ENCODE measurements around the gene EEF1AKMT4. TPM values are rescaled to one million over a fixed set of nuclear protein-coding genes. Genes with fewer than 3 reads are reported as not detected.

Gene EEF1AKMT4
- total RNA-seq, 3 donors from 2014 or later (not counting 1 experiment from before 2014, with no cell fraction given), result 0.73 to 0.80 (median 0.79) TPM

GRCh38 chr3:184238246-184238818 is 11.1 kb upstream of the EEF1AKMT4 start:
- TF ChIP-seq CTCF (IDR thresholded peaks at IDR 0.05), result no peak
- H3K9me3 Mint-ChIP-seq, result no peaks in the 10 kb centered on the region
- H3K36me3 Mint-ChIP-seq, result no peaks in the 10 kb centered on the region
- peaks cover 14% of the 10 kb centered on the region for H3K36me3 ChIP-seq (ENCODE audit: control insufficient read depth, insufficient read depth, low read length)
- H3K4me1 Mint-ChIP-seq, result no peaks in the 10 kb centered on the region
- ATAC-seq, result no peak
- WGBS (ENCODE audit: insufficient coverage), result 86% methylated on average over 13 of the region's 13 CpGs
- no peaks in the 10 kb centered on the region for H3K4me1 ChIP-seq (ENCODE audit: control insufficient read depth, insufficient read depth, low read length)
- no peak overlapping the region for H3K4me3 ChIP-seq (ENCODE audit: low read length)
- no peak overlapping the region for H3K4me3 Mint-ChIP-seq
- intact Hi-C loops (cut with micrococcal nuclease), result no loop called here
- no peak for DNase-seq
- H3K27me3 Mint-ChIP-seq (ENCODE audit: low read depth in 2 of 2), result peaks cover 0 to 3% of the 10 kb centered on the region in 2 donors
- no peaks in the 10 kb centered on the region for H3K27me3 ChIP-seq (ENCODE audit: control insufficient read depth, insufficient read depth, low read length)
- H3K9me3 ChIP-seq (ENCODE audit: control insufficient read depth, insufficient read depth, low read length), result no peaks in the 10 kb centered on the region
- no peak overlapping the region for H3K27ac Mint-ChIP-seq
- no peak overlapping the region for H3K27ac ChIP-seq (ENCODE audit: low read length)

GRCh38 chr3:184239221-184239620 is 10.3 kb upstream of the EEF1AKMT4 start:
- no peaks in the 10 kb centered on the region for H3K9me3 ChIP-seq (ENCODE audit: control insufficient read depth, insufficient read depth, low read length)
- ATAC-seq, result no peak
- no peak overlapping the region for H3K27ac ChIP-seq (ENCODE audit: low read length)
- no peaks in the 10 kb centered on the region for H3K9me3 Mint-ChIP-seq
- H3K4me3 Mint-ChIP-seq, result no peak overlapping the region
- 91% methylated on average over 8 of the region's 8 CpGs for WGBS (ENCODE audit: insufficient coverage)
- no peak for DNase-seq
- H3K27me3 Mint-ChIP-seq (ENCODE audit: low read depth in 2 of 2), result no peaks in the 10 kb centered on the region
- H3K4me1 Mint-ChIP-seq, result no peaks in the 10 kb centered on the region
- no peak overlapping the region for H3K27ac Mint-ChIP-seq
- intact Hi-C loops (cut with micrococcal nuclease), result no loop called here
- H3K27me3 ChIP-seq (ENCODE audit: control insufficient read depth, insufficient read depth, low read length), result no peaks in the 10 kb centered on the region
- H3K4me1 ChIP-seq (ENCODE audit: control insufficient read depth, insufficient read depth, low read length), result no peaks in the 10 kb centered on the region
- H3K36me3 Mint-ChIP-seq, result peaks cover under 1% of the 10 kb centered on the region
- no peak for TF ChIP-seq CTCF (IDR thresholded peaks at IDR 0.05)
- peaks cover 22% of the 10 kb centered on the region for H3K36me3 ChIP-seq (ENCODE audit: control insufficient read depth, insufficient read depth, low read length)
- no peak overlapping the region for H3K4me3 ChIP-seq (ENCODE audit: low read length)

GRCh38 chr3:184239708-184240107 is 9.8 kb upstream of the EEF1AKMT4 start:
- Mint-ChIP-seq H3K4me1 (peaks cover 0 to 4% of the 10 kb centered on the region in 2 donors), H3K27me3 (ENCODE audit: low read depth in 2 of 2) (no peaks in the 10 kb centered on the region), H3K9me3 (no peaks in the 10 kb centered on the region), H3K36me3 (peaks cover 6% of the 10 kb centered on the region), H3K27ac (peak overlapping the region in 1 of 2 donors; percentile 39), H3K4me3 (no peak overlapping the region)
- intact Hi-C loops (cut with micrococcal nuclease), result loop anchor here (10.0 kb wide), 2 partner anchors 105 to 345 kb away; partner anchors contain the start of gene EIF2B5
- WGBS (ENCODE audit: insufficient coverage), result 83% methylated on average over 7 of the region's 7 CpGs
- Histone ChIP-seq H3K4me1 (ENCODE audit: control insufficient read depth, insufficient read depth, low read length) (no peaks in the 10 kb centered on the region), H3K9me3 (ENCODE audit: control insufficient read depth, insufficient read depth, low read length) (no peaks in the 10 kb centered on the region), H3K4me3 (ENCODE audit: low read length) (no peak overlapping the region), H3K27ac (ENCODE audit: low read length) (no peak overlapping the region), H3K27me3 (ENCODE audit: control insufficient read depth, insufficient read depth, low read length) (no peaks in the 10 kb centered on the region), H3K36me3 (ENCODE audit: control insufficient read depth, insufficient read depth, low read length) (peaks cover 27% of the 10 kb centered on the region)
- ATAC-seq (no peak), DNase-seq (no peak)
- TF ChIP-seq CTCF (IDR thresholded peaks at IDR 0.05), result no peak
